K562 (cell line): ENCODE data around the gene STPG4. TPM values are rescaled to one million over a fixed set of nuclear protein-coding genes. Genes with fewer than 3 reads are reported as not detected.
"Not testable (repeated sequence)": the region's sequence is repeated elsewhere in the genome, so short reads cannot be mapped to it uniquely, and the experiment has no call there.

Experiments used
- ATAC-seq: fragments of 200-7000 bp; cut with Tn5 transposase; 3 replicates; pipeline ENCODE4 v1.9.1; 2020; ENCODE audit warnings: moderate library complexity
- BruUV-seq: library from RNA; stranded (reverse); fragments of 400-500 nt; replicated peaks from 2 replicates; lab custom pipeline; 2021; lab: Mats Ljungman, UMichigan
- CTCF ChIA-PET: fragments of 300-600 bp; formaldehyde crosslinking; extraction: SDS; loops from one replicate; lab custom pipeline; 2021; ENCODE audit warnings: low intra/inter-chr PET ratio; lab: Yijun Ruan, JAX
- POLR2A ChIA-PET: fragments of 300-600, 350-650 bp; sonication (Branson Sonifier 250); formaldehyde crosslinking; extraction: SDS; loops from one replicate; lab custom pipeline; 2021; ENCODE audit warnings: antibody characterized with exemption, inconsistent platforms; lab: Yijun Ruan, JAX
- DNase-seq, 4 experiments: peaks; one replicate each; pipeline versions ENCODE4 v3.0.0 to v3.0.0-alpha.2; 2011 to 2018; ENCODE audit warnings: low spot score in 3 of 4, mixed read lengths in 3 of 4; ENCODE audit errors: extremely low read depth in 1 of 4
- FAIRE-seq: peaks from 2 replicates; lab custom pipeline; 2011; peaks lifted over from hg19 to GRCh38; lab: Jason Lieb, UNC
- H2AFZ ChIP-seq: 2 replicates; pipeline ENCODE4 v1.6.0; 2011; ENCODE audit warnings: low read depth, low read length, control low read depth, inconsistent platforms
- H3K27ac ChIP-seq: fragments of 200-600 bp; 3 replicates; pipeline ENCODE4 v1.8.0; 2011; ENCODE audit warnings: low read depth, mild to moderate bottlenecking, control low read depth, inconsistent platforms, low read length, moderate library complexity, mixed read lengths; ENCODE audit errors: extremely low read depth
- H3K27me3 ChIP-seq, 2 experiments: fragments of 300-600 bp in 1 of 2; 2 replicates in 1 of 2; 3 replicates in 1 of 2; pipeline versions ENCODE4 v1.6.0 to v1.8.0; 2011; ENCODE audit warnings: inconsistent platforms in 2 of 2, low read length in 2 of 2, mild to moderate bottlenecking in 1 of 2, mixed read lengths in 1 of 2, moderate library complexity in 1 of 2; ENCODE audit not compliant: control insufficient read depth in 2 of 2, insufficient read depth in 2 of 2
- H3K36me3 ChIP-seq: fragments of 300-600 bp; 3 replicates; pipeline ENCODE4 v1.8.0; 2011; ENCODE audit warnings: mild to moderate bottlenecking, low read length, inconsistent platforms; ENCODE audit not compliant: control insufficient read depth, insufficient read depth
- H3K4me1 ChIP-seq, 2 experiments: fragments of 200-600 bp in 1 of 2; replicated peaks in 1 of 2; 2 replicates in 1 of 2; 3 replicates in 1 of 2; pipeline versions ENCODE4 v1.5.1 to v1.8.0; 2011; ENCODE audit warnings: inconsistent platforms in 2 of 2, low read length in 2 of 2, mild to moderate bottlenecking in 1 of 2, mixed read lengths in 1 of 2, moderate library complexity in 1 of 2; ENCODE audit not compliant: control insufficient read depth in 2 of 2, insufficient read depth in 2 of 2
- H3K4me2 ChIP-seq: 2 replicates; pipeline ENCODE4 v1.6.1; 2011; ENCODE audit warnings: low read length, control low read depth, inconsistent platforms, mixed read lengths; ENCODE audit not compliant: insufficient read depth
- H3K4me3 ChIP-seq: fragments of 200-600 bp; sonication (generic), shearing (Covaris generic); 2 replicates; pipeline ENCODE4 v1.5.1; 2016; ENCODE audit warnings: control low read depth, inconsistent platforms
- H3K79me2 ChIP-seq: fragments of 200-600 bp; 3 replicates; pipeline ENCODE4 v1.8.0; 2011; ENCODE audit warnings: low read length, inconsistent platforms; ENCODE audit not compliant: control insufficient read depth, insufficient read depth
- H3K9ac ChIP-seq, 2 experiments: 2 replicates each; pipeline versions ENCODE4 v1.6.0 to v1.6.1; 2011; ENCODE audit warnings: low read depth in 2 of 2, low read length in 2 of 2, control low read depth in 1 of 2, inconsistent platforms in 1 of 2, mild to moderate bottlenecking in 1 of 2, mixed read lengths in 1 of 2; ENCODE audit not compliant: insufficient read depth in 1 of 2
- H3K9me1 ChIP-seq: one replicate; pipeline ENCODE4 v1.6.0; 2011; ENCODE audit warnings: inconsistent platforms, mild to moderate bottlenecking, low read length, moderate library complexity; ENCODE audit not compliant: control insufficient read depth, insufficient read depth
- H3K9me3 ChIP-seq: replicated peaks from 2 replicates; pipeline ENCODE4 v1.5.1; 2011; ENCODE audit warnings: low read depth, low read length, inconsistent platforms; ENCODE audit not compliant: control insufficient read depth, insufficient read depth
- H4K20me1 ChIP-seq: replicated peaks from 2 replicates; pipeline ENCODE4 v1.6.1; 2011; ENCODE audit warnings: low read length, inconsistent platforms, mixed read lengths; ENCODE audit not compliant: control insufficient read depth, insufficient read depth
- NFYB ChIP-seq: IDR thresholded peaks from 2 replicates; pipeline ENCODE4 v1.6.1; 2011; ENCODE audit warnings: mild to moderate bottlenecking, moderate library complexity; ENCODE audit not compliant: insufficient read length; ENCODE audit errors: extremely low read depth
- YY1 ChIP-seq, 3 experiments: IDR thresholded peaks; 2 replicates each; pipeline ENCODE4 v1.6.1; 2011; ENCODE audit warnings: low read length in 2 of 3, mild to moderate bottlenecking in 2 of 3, moderate library complexity in 2 of 3, borderline replicate concordance in 1 of 3, control low read depth in 1 of 3, low read depth in 1 of 3; ENCODE audit not compliant: insufficient read depth in 3 of 3, insufficient replicate concordance in 2 of 3, control insufficient read depth in 1 of 3, insufficient read length in 1 of 3; ENCODE audit errors: extremely low read depth in 1 of 3
- WGBS: fragments of 100-300 bp; shearing (Covaris generic); methylation state at CpG from one replicate; pipeline ENCODE4 v1.1.6; 2016; ENCODE audit warnings: low coverage, mixed read lengths; ENCODE audit not compliant: insufficient coverage; ENCODE audit errors: missing lambda C conversion rate; 5-methylcytosine and 5-hydroxymethylcytosine counted together
- in situ Hi-C: fragments of 300-500 bp; cut with MboI; formaldehyde crosslinking; loops from 4 replicates; pipeline ENCODE4 v1.15.0; 2018; ENCODE audit warnings: inconsistent platforms, mixed read lengths
- intact Hi-C: fragments of 100-400 bp; cut with micrococcal nuclease; formaldehyde crosslinking; loops from 2 replicates; pipeline ENCODE4 v1.14.2; 2022
- polyA plus RNA-seq, 8 experiments: library from polyadenylated mRNA; depleted of rRNA in 4 of 8; stranded (reverse) in 5 of 8; unstranded in 3 of 8; fragments of >200 nt; fragmentation: Nextera tagmentation in 2 of 8; fragmentation: Illumina TruSeq in 1 of 8; extraction: Ambion mirVana in 2 of 8; extraction: Trizol in 1 of 8; gene quantifications; 2 replicates each; pipeline versions ENCODE4 v1.2.1 to v1.2.3, GENCODE V29; 2011 to 2014; ENCODE audit warnings: inconsistent platforms in 1 of 8, missing spikeins in 1 of 8
- total RNA-seq, 7 experiments: library from RNA; depleted of rRNA in 6 of 7; stranded (reverse); fragments of >200 nt in 6 of 7; fragmentation: Illumina TruSeq in 2 of 7; extraction: Trizol in 2 of 7; gene quantifications; 2 replicates each; pipeline versions ENCODE4 v1.2.1 to v1.2.3, GENCODE V29; 2011 to 2021; ENCODE audit warnings: low replicate concordance in 1 of 7
- TF ChIP-seq, protein P1 (sequence below): sonication (generic); formaldehyde crosslinking; IDR thresholded peaks from 2 replicates; pipeline ENCODE4 v1.9.0; 2022; ENCODE audit warnings: mild to moderate bottlenecking, missing genetic modification reagents
- TF ChIP-seq, protein P2 (sequence below): sonication (generic); formaldehyde crosslinking; IDR thresholded peaks from 2 replicates; pipeline ENCODE4 v1.5.0; 2020; ENCODE audit warnings: missing genetic modification reagents

The STPG4 gene
- total and polyA plus RNA-seq, 9 of the 15 experiments (the other 6 are each of a cell fraction or from before 2014, with no cell fraction given), result 0.10 to 0.68 (median 0.22) TPM; not detected in 6

DNA sequence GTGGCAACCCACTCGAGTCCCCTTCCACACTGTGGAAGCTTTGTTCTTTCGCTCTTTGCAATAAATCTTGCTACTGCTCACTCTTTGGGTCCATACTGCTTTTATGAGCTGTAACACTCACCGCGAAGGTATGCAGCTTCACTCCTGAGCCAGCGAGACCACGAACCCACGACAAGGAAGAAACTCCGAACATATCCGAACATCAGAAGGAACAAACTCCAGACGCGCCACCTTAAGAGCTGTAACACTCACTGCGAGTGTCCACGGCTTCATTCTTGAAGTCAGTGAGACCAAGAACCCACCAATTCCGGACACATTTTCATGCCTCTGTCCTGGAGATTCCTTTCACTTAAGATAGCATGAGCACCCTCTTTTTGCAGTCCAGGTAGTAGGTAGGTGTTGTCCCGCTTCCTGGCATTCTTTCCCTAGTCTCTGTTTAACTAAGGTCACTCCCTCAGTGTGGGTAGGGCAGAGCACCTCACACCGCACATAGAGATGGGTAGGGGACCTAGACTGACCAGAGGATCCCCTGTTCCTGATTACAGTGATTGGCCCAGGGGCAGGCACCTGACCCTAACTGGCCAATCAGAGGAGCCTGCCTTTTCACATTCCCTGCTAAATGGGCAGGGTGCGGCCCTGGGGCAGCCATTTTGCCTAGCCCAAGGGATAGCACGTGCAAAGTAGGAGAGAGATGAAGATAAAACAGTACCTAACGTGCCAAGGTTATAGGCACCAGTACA lies 46.7 kb downstream of the STPG4 start:
- WGBS, result 78% methylated on average over 17 of the region's 19 CpGs

DNA sequence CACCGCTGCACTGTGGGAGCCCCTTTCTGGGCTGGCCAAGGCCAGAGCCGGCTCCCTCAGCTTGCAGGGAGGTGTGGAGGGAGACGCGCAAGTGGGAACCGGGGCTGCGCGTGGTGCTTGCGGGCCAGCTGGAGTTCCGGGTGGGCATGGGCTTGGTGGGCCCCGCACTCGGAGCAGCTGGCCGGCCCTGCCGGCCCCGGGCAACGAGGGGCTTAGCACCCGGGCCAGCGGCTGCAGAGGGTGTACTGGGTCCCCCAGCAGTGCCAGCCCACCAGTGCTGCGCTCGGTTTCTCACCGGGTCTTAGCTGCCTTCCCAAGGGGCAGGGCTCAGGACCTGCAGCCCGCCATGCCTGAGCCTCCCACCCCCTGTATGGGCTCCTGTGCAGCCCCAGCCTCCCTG lies 47.9 kb downstream of the STPG4 start:
- not testable (repeated sequence) for FAIRE-seq, BruUV-seq

More for the DNA sequence above, 46.7 kb downstream of the STPG4 start:
- peak overlapping the region; percentile 21; the same call in 1 of the 2 replicates for H2AFZ ChIP-seq
- ATAC-seq, result peak; percentile 85
- CTCF ChIA-PET, H3K9me1 ChIP-seq, in situ Hi-C loops, FAIRE-seq, H3K4me2 ChIP-seq, H4K20me1 ChIP-seq, H3K27ac ChIP-seq, H3K9ac ChIP-seq, H3K27me3 ChIP-seq, BruUV-seq, H3K9me3 ChIP-seq, H3K79me2 ChIP-seq, H3K4me1 ChIP-seq, intact Hi-C loops, H3K4me3 ChIP-seq, H3K36me3 ChIP-seq: not testable (repeated sequence)
- POLR2A ChIA-PET, result interaction anchor here (0.6 to 1.0 kb wide), 2 partner anchors 12 to 89 kb away, joined by 3 read pairs; no protein-coding TSS in a partner anchor
- DNase-seq, result peak in 3 of 4 experiments; percentile 32 to 47 (median 34)
- TF ChIP-seq, protein P1, sequence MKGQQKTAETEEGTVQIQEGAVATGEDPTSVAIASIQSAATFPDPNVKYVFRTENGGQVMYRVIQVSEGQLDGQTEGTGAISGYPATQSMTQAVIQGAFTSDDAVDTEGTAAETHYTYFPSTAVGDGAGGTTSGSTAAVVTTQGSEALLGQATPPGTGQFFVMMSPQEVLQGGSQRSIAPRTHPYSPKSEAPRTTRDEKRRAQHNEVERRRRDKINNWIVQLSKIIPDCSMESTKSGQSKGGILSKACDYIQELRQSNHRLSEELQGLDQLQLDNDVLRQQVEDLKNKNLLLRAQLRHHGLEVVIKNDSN, result peak; percentile 76
- TF ChIP-seq NFYB (peak; percentile 60), YY1 (IDR thresholded peaks at IDR 0.05; ENCODE audit: borderline replicate concordance in 1 of 3, control insufficient read depth in 1 of 3, extremely low read depth in 1 of 3, insufficient read depth in 3 of 3, insufficient read length in 1 of 3, insufficient replicate concordance in 2 of 3, low read depth in 1 of 3, low read length in 2 of 3) (peak in 1 of 3 experiments; percentile 67)
- TF ChIP-seq, protein P2, sequence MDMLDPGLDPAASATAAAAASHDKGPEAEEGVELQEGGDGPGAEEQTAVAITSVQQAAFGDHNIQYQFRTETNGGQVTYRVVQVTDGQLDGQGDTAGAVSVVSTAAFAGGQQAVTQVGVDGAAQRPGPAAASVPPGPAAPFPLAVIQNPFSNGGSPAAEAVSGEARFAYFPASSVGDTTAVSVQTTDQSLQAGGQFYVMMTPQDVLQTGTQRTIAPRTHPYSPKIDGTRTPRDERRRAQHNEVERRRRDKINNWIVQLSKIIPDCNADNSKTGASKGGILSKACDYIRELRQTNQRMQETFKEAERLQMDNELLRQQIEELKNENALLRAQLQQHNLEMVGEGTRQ, result peak; percentile 74

More for the DNA sequence above, 47.9 kb downstream of the STPG4 start:
- H3K27ac ChIP-seq, H3K27me3 ChIP-seq, ATAC-seq, intact Hi-C loops, H2AFZ ChIP-seq, H4K20me1 ChIP-seq, in situ Hi-C loops, H3K79me2 ChIP-seq, H3K9me1 ChIP-seq, H3K9ac ChIP-seq, H3K4me3 ChIP-seq, H3K36me3 ChIP-seq, POLR2A ChIA-PET, H3K4me1 ChIP-seq, CTCF ChIA-PET, H3K4me2 ChIP-seq, H3K9me3 ChIP-seq, DNase-seq: not testable (repeated sequence)
- 80% methylated on average over 16 of the region's 21 CpGs for WGBS
